ENCODE measurements around the gene EDC3. TPM values are rescaled to one million over a fixed set of nuclear protein-coding genes. Genes with fewer than 3 reads are reported as not detected.

Gene EDC3
- total and polyA plus RNA-seq, 2 of the 4 experiments (the other 2 are of a cell fraction): 16.8 to 38.0 TPM

GRCh38 chr15:74716651-74717050 lies 20.8 kb upstream of the EDC3 start:
- H3K9me3 ChIP-seq (ENCODE audit: control insufficient read depth, insufficient read depth, low read length): no peaks in the 10 kb centered on the region
- no peak overlapping the region for H3K23ac ChIP-seq (ENCODE audit: low read depth, low read length)
- no peak overlapping the region for H3K4ac ChIP-seq (ENCODE audit: low read depth, low read length)
- no peaks in the 10 kb centered on the region for H3K9me1 ChIP-seq (ENCODE audit: insufficient read depth, low read length)
- no peaks in the 10 kb centered on the region for H3K36me3 ChIP-seq (ENCODE audit: control insufficient read depth, insufficient read depth, low read length)
- no peak overlapping the region for H4K8ac ChIP-seq (ENCODE audit: low read depth in 2 of 2, low read length in 2 of 2)
- BruUV-seq (replicated peaks): no TSS peak
- no peak overlapping the region for H2BK15ac ChIP-seq (ENCODE audit: low read depth, low read length)
- H4K91ac ChIP-seq (ENCODE audit: insufficient read depth, low read depth, low read length): no peak overlapping the region
- H2BK120ac ChIP-seq (ENCODE audit: low read depth, low read length): no peak overlapping the region
- WGBS, 2 experiments (ENCODE audit: extremely low coverage in 2 of 2, insufficient read length in 1 of 2): no CpG with 5 or more reads among the region's 5 CpGs
- H3K79me1 ChIP-seq (ENCODE audit: low read depth in 1 of 2, low read length in 2 of 2): no peaks in the 10 kb centered on the region
- no peaks in the 10 kb centered on the region for H4K20me1 ChIP-seq (ENCODE audit: insufficient read depth, low read length)
- H2BK5ac ChIP-seq (ENCODE audit: low read depth, low read length, poor library complexity, severe bottlenecking): no peak overlapping the region
- peaks cover 30% of the 10 kb centered on the region for H3K27me3 ChIP-seq (ENCODE audit: control insufficient read depth, insufficient read depth, low read length)
- TF ChIP-seq CEBPB (IDR thresholded peaks at IDR 0.05; ENCODE audit: low read depth, low read length) (peak; percentile 52), RCOR1 (IDR thresholded peaks at IDR 0.05; ENCODE audit: insufficient replicate concordance, low read length) (no peak)
- H3K18ac ChIP-seq (ENCODE audit: low read depth, low read length): no peak overlapping the region
- no peak overlapping the region for H2AK5ac ChIP-seq (ENCODE audit: low read depth, low read length)
- ChIA-PET POLR2A (ENCODE audit: unreplicated experiment) (no interaction called here), CTCF (no interaction called here)
- H3K56ac ChIP-seq (ENCODE audit: extremely low read depth, insufficient read depth, low read length): no peak overlapping the region
- H3K4me1 ChIP-seq (ENCODE audit: control insufficient read depth, insufficient read depth, low read length): no peaks in the 10 kb centered on the region
- H3K27ac ChIP-seq (ENCODE audit: insufficient read depth, low read length): no peak overlapping the region
- no peak overlapping the region for H4K5ac ChIP-seq (ENCODE audit: low read depth, low read length)
- H2BK20ac ChIP-seq (ENCODE audit: low read depth, low read length): no peak overlapping the region
- no peak overlapping the region for H2AK9ac ChIP-seq (replicated peaks; ENCODE audit: low read depth, low read length, poor library complexity)
- ATAC-seq (ENCODE audit: low read depth) (no peak), DNase-seq (no peak)
- dilution Hi-C loops (cut with HindIII; ENCODE audit: low sequenced_read_pairs, unreplicated experiment) (no loop called here), in situ Hi-C loops (cut with MboI; ENCODE audit: low sequenced_read_pairs) (no loop called here), intact Hi-C loops (cut with micrococcal nuclease) (no loop called here)
- H3K14ac ChIP-seq (replicated peaks; ENCODE audit: low read depth, low read length): no peak overlapping the region
- H3K4me2 ChIP-seq (ENCODE audit: low read depth, low read length): no peak overlapping the region
- H2AFZ ChIP-seq (replicated peaks; ENCODE audit: low read length, poor library complexity): no peak overlapping the region
- no peak overlapping the region for H3K4me3 ChIP-seq (ENCODE audit: insufficient read depth, low read depth, low read length)
- H3K9ac ChIP-seq (ENCODE audit: low read depth, low read length): no peak overlapping the region

All from IMR-90 (cell line).